NCI-H2196 treated with DMSO at 0.1 percent for 48 hours (cell line): ENCODE results near the gene SMURF1.
"Not testable (repeated sequence)": the region's sequence is repeated elsewhere in the genome, so short reads cannot be mapped to it uniquely, and the experiment has no call there.

Experiments
- DNase-seq: peaks from one replicate; lab custom pipeline; 2025; ENCODE audit not compliant: unreplicated experiment; lab: John Stamatoyannopoulos, UW

The SMURF1 gene

GRCh38 chr7:99054781-99055180 lies 89.1 kb downstream of the SMURF1 start:
- DNase-seq = no peak

- no peak for DNase-seq
These were observed 92.9 kb downstream of the SMURF1 start for GRCh38 chr7:99050971-99051370.

DNA sequence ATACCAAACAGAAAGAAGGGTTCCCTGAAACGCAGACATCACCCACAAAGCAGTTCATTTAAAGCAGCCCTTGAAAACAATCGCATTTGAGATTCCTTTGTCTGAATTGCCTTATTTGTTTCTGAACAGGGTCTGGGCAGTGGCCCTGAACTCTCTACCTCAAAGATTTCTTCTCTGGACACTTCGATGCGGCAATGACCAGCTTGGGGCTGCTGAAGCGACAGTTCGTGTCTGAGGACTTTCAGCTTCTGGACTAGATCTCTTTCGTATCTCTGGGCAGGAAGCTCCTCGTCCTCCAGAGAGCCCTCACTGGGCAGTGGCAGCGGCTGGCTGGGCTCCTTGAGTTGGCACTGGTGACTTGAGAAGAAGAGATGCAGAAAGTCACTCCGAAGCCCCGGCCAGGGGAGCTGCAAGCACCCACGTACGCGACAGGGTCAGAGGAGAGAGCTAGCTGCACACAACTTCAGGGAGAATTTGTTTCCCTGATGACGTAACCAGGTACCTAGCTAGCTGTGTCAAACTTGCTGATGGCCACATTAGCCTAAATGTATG lies 96.3 kb downstream of the SMURF1 start:
- DNase-seq = no peak

- DNase-seq = no peak
These were observed 97.2 kb downstream of the SMURF1 start for GRCh38 chr7:99046722-99047121.

DNA sequence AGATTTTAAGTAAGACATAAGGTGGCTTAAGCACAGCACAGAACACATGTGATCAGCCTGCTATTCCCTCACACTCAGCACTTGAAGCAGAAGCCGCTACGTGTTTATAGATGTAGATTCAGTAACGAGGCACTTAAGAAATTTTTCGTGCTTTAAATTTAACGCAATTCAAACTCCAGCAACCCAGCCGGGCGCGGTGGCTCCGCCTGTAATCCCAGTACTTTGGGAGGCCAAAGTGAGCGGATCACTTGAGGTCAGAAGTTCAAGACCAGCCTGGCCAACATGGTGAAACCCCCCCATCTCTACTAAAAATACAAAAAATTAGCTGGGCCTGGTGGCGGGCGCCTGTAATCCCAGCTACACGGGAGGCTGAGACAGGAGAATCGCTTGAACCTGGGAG lies 97.6 kb downstream of the SMURF1 start:
- DNase-seq = not testable (repeated sequence)

DNA sequence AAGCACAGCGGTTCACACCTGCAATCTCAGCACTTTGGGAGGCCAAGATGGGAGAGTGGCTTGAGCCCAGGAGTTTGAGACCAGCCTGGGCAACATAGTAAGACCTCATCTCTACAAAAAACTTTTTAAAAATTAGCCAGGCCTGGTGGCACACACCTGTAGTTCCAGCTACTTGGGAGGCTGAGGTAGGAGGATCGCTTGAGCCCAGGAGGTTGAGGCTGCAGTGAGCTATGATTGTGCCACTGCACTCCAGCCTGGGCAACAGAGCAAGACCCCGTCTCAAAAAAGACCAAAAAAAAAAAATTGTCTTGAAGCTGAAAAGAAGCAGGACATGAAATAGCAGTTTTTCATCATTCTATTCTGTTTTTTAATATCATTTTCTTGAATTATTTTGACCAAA lies 99.0 kb downstream of the SMURF1 start:
- not testable (repeated sequence) for DNase-seq

GRCh38 chr7:99042957-99043356 lies 101.0 kb downstream of the SMURF1 start:
- no peak for DNase-seq

GRCh38 chr7:99041526-99041925 lies 102.4 kb downstream of the SMURF1 start:
- no peak for DNase-seq

GRCh38 chr7:99040104-99040958 lies 103.6 kb downstream of the SMURF1 start:
- peak; percentile 19 for DNase-seq

DNA sequence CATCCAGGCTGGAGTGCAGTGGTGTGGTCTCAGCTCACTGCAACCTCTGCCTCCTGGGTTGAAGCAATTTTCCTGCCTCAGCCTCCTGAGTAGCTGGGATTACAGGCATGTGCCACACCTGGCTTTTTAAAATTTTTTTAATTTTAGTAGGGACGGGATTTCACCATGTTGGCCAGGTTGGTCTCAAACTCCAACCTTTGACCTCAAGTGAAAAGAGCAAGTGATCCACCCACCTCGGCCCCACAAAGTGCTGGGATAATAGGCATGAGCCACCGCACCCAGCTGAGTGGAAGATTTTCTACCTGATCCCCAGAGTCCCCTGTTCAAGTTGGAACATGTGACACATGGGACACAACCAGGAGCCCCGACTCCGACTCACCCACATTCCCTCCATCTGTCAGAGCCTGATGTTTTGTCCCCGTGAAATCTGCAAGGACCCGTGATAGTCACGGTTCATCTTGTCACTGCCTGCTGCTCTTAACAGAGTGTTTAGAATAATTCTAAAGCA lies 104.5 kb downstream of the SMURF1 start:
- no peak for DNase-seq

DNA sequence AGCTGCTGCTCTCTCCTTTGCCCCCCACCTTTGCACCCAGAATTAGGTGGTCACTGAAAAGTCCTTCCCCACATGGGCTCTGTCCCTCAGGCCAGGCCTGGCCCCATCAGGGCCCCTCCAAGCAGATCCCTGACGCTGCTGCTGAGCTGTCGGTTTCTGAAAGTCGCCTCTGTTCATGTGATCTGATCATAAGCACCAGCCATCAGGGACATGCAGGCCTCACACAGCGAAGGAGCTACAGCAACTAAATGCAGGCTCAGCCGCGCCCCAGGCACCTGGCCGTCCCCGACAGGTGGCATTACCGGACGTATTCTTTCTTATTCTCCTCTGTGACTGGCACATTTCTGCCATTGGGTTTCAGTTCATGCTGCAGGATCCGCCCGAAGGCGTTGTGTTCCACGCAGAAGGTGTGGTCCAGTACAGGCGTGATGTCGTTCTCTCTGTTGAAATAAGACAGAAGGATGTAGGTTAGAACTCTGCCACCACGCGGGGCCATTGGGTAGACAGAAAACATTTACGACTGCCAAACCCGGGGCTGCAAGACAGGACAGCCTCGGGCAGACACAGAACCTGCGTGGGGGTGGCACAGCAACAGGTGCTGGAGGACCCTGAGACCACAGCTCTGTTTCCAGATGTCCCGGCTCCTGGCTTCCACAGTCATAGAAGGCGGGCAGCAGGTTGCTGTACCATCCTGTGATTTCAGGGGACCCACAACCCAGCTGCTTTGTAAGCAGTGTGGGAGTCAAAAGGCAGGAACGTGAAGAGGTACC lies 105.6 kb downstream of the SMURF1 start:
- DNase-seq = no peak

- DNase-seq = no peak
These were observed 106.5 kb downstream of the SMURF1 start for GRCh38 chr7:99037327-99037940.

- no peak for DNase-seq
These were observed 107.3 kb downstream of the SMURF1 start for GRCh38 chr7:99036546-99037111.

- DNase-seq = no peak
These were observed 108.0 kb downstream of the SMURF1 start for GRCh38 chr7:99035723-99036545.

GRCh38 chr7:99034932-99035722 lies 108.8 kb downstream of the SMURF1 start:
- DNase-seq = no peak

DNA sequence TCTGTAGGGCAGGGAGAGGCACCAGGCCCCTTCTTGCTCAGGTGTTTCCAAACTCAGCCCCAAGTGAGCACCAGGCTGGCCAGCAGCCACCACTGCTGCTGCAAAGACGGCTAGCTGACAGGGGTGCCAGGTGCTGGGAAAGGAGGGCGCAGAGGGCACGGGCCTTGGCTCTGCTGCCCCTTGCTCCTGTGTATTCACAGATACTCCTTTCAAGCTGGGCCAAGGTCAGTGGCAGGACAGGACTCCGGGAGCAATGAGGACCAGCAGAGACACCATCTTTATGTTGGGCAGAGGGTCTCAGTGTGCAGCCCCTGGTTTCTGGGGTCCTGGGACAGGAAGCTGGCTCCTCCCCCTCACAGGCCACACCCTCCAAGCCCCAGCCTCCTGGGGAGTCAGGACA lies 110.1 kb downstream of the SMURF1 start:
- DNase-seq = no peak

DNA sequence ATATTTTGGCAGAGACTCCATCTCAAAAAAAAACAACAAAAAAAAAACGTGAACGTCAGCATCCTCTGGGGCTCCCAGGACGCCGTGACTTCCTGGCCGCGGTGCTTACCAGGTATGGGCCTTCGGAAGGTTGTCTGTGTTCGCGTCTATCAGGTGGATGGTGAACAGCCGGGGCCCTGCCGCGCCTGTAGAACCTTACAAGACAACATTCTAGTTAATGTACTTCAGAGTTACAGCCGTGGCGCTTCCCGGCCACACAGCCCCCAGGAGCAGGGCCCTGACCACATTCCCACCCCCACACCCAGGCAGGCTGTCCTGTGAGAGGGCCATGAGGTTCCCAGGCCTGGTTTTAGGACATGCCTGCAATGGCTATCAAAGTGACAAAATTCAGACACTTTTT lies 111.0 kb downstream of the SMURF1 start:
- DNase-seq = no peak

DNA sequence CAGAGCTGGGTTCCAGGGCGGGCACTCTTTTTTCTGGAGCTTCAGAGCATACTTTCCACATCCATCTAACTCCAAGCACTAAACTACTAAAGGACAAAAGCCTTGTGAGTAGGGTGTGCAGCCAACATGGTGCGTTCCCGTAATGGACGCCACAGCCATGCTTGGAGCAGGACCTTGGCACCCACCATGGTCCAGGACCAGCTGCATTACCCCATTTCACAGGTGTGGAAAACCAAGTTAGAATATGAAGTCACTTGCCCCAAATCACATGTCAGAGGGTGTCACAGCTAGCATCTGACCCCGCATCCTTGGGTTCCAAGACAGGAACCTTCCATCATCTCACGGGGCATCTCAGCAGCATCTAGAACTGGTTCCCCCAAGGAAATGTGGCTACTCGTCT lies 112.4 kb downstream of the SMURF1 start:
- DNase-seq = no peak

DNA sequence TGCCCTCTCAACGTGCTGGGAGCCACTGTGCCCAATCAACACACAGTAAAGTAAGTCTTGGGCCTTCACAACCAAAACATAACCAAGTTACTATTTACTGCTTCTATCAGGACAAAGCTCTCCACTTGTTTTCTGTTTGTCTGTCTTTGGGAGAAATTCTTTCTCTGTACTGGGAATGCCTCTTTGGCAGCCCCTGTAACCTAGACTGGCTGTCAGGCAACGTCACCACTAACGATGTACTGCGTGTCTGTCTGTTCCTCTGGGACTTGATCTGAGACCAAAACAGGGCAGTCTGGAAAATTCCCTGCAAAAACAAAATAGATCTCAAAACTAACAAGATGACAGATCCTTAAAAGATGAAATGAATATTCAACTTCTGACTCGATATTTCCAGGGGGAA lies 113.0 kb downstream of the SMURF1 start:
- no peak for DNase-seq
